ENCODE results near the gene VGLL4. TPM values are rescaled to one million over a fixed set of nuclear protein-coding genes. Genes with fewer than 3 reads are reported as not detected.
A peak's percentile ranks its signal among the peaks of the same experiment; 100 is the strongest.

VGLL4 gene
- total RNA-seq, 2 experiments from 2014 or later = 37.1 TPM

GRCh38 chr3:11589706-11590105, 54.0 kb downstream of the VGLL4 start:
- peaks cover 22% of the 10 kb centered on the region for H3K4me1 Mint-ChIP-seq (ENCODE audit: low read depth)
- H3K27ac Mint-ChIP-seq = no peak overlapping the region
- no peak overlapping the region for H3K4me3 Mint-ChIP-seq
- peaks cover 19% of the 10 kb centered on the region for H3K36me3 Mint-ChIP-seq (ENCODE audit: low read depth)
- ATAC-seq = no peak
- ChIA-PET CTCF (interaction anchor here (0.8 to 1.9 kb wide), 2 partner anchors 28 to 211 kb away, joined by 3 to 4 read pairs; no protein-coding TSS in a partner anchor), POLR2A (interaction anchor here (1.0 kb wide), 2 partner anchors 11 to 54 kb away, joined by 3 read pairs; partner anchors contain the start of gene VGLL4)
- DNase-seq = no peak
- no peaks in the 10 kb centered on the region for H3K27me3 Mint-ChIP-seq (ENCODE audit: low read depth)
- no peaks in the 10 kb centered on the region for H3K9me3 Mint-ChIP-seq (ENCODE audit: insufficient read depth)

- ATAC-seq = no peak
- peaks cover 24% of the 10 kb centered on the region for H3K4me1 Mint-ChIP-seq (ENCODE audit: low read depth)
These were observed 55.0 kb downstream of the VGLL4 start for GRCh38 chr3:11588755-11589154.

GRCh38 chr3:11588338-11588737, 55.4 kb downstream of the VGLL4 start:
- Mint-ChIP-seq H3K4me1 (ENCODE audit: low read depth) (peaks cover 24% of the 10 kb centered on the region), H3K27ac (peak overlapping the region; percentile 27), H3K9me3 (ENCODE audit: insufficient read depth) (no peaks in the 10 kb centered on the region), H3K27me3 (ENCODE audit: low read depth) (no peaks in the 10 kb centered on the region), H3K36me3 (ENCODE audit: low read depth) (peaks cover 10% of the 10 kb centered on the region), H3K4me3 (no peak overlapping the region)
- POLR2A ChIA-PET = no interaction called here
- DNase-seq (no peak), ATAC-seq (no peak)
- CTCF ChIA-PET = no interaction called here

More at GRCh38 chr3:11588755-11589154, 55.0 kb downstream of the VGLL4 start:
- POLR2A ChIA-PET = interaction anchor here (1.0 kb wide), 1 partner anchor 12 kb away, joined by 3 read pairs; no protein-coding TSS in a partner anchor
- CTCF ChIA-PET = interaction anchor here (1.9 kb wide), 1 partner anchor 210 kb away, joined by 4 read pairs; no protein-coding TSS in a partner anchor
- peaks cover 13% of the 10 kb centered on the region for H3K36me3 Mint-ChIP-seq (ENCODE audit: low read depth)
- H3K27ac Mint-ChIP-seq = peak overlapping the region; percentile 27
- no peak overlapping the region for H3K4me3 Mint-ChIP-seq
- DNase-seq = no peak
- H3K27me3 Mint-ChIP-seq (ENCODE audit: low read depth) = no peaks in the 10 kb centered on the region
- H3K9me3 Mint-ChIP-seq (ENCODE audit: insufficient read depth) = no peaks in the 10 kb centered on the region

DNA sequence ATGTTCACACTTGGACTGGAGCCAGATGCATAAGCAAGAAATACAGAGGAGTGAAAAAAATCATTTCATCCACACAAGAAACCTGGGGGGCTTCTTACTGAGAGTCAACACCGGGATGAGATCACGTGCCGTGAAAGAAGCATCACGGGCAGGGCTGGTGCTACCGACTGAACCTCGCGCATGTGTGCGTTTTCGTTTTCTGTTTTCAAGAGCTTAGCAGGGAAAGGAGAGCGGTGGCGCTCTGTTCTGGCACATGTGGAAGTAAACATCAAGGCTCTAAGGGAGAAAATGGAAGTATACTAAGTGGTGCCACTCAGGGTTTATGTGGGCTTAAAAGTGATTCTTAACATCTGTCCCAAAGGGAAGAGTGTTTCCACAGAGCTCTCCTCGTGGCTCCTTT, 55.9 kb downstream of the VGLL4 start:
- no peak overlapping the region for H3K4me3 Mint-ChIP-seq
- H3K36me3 Mint-ChIP-seq (ENCODE audit: low read depth) = peaks cover 9% of the 10 kb centered on the region
- H3K9me3 Mint-ChIP-seq (ENCODE audit: insufficient read depth) = no peaks in the 10 kb centered on the region
- DNase-seq = no peak
- no peak overlapping the region for H3K27ac Mint-ChIP-seq
- CTCF ChIA-PET = no interaction called here
- no peaks in the 10 kb centered on the region for H3K27me3 Mint-ChIP-seq (ENCODE audit: low read depth)
- H3K4me1 Mint-ChIP-seq (ENCODE audit: low read depth) = peaks cover 27% of the 10 kb centered on the region
- no peak for ATAC-seq
- POLR2A ChIA-PET = no interaction called here

GRCh38 chr3:11584570-11584969, 59.1 kb downstream of the VGLL4 start:
- ChIA-PET CTCF (no interaction called here), POLR2A (no interaction called here)
- Mint-ChIP-seq H3K27ac (no peak overlapping the region), H3K4me3 (no peak overlapping the region), H3K36me3 (ENCODE audit: low read depth) (peaks cover 13% of the 10 kb centered on the region), H3K9me3 (ENCODE audit: insufficient read depth) (no peaks in the 10 kb centered on the region), H3K27me3 (ENCODE audit: low read depth) (no peaks in the 10 kb centered on the region), H3K4me1 (ENCODE audit: low read depth) (peaks cover 42% of the 10 kb centered on the region)
- ATAC-seq (no peak), DNase-seq (no peak)

GRCh38 chr3:11583638-11584046, 60.1 kb downstream of the VGLL4 start:
- DNase-seq (no peak), ATAC-seq (no peak)
- no peaks in the 10 kb centered on the region for H3K27me3 Mint-ChIP-seq (ENCODE audit: low read depth)
- no peak overlapping the region for H3K27ac Mint-ChIP-seq
- POLR2A ChIA-PET = no interaction called here
- CTCF ChIA-PET = no interaction called here
- H3K4me1 Mint-ChIP-seq (ENCODE audit: low read depth) = peaks cover 32% of the 10 kb centered on the region
- no peaks in the 10 kb centered on the region for H3K9me3 Mint-ChIP-seq (ENCODE audit: insufficient read depth)
- H3K4me3 Mint-ChIP-seq = no peak overlapping the region
- peaks cover 10% of the 10 kb centered on the region for H3K36me3 Mint-ChIP-seq (ENCODE audit: low read depth)

DNA sequence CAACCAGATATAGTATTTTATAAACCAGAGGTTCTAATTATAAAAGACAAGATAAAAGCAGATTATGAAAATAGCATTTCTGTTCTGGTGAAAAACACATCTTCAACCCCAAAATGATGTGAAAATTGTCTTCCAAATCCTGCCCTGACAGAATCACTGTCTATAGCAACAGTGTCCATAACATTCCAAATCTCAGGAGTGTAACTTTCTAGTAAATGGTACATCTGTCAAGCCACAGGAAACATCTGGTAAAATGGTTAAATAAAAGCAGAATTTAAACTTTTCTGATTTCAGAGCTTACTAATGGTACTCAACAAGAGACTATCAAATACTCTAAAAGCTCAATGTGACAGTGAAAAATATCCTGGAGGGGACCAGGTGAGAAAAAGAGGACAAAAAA, 60.5 kb downstream of the VGLL4 start:
- ChIA-PET POLR2A (no interaction called here), CTCF (no interaction called here)
- peaks cover 28% of the 10 kb centered on the region for H3K4me1 Mint-ChIP-seq (ENCODE audit: low read depth)
- ATAC-seq = no peak
- H3K9me3 Mint-ChIP-seq (ENCODE audit: insufficient read depth) = no peaks in the 10 kb centered on the region
- H3K27ac Mint-ChIP-seq = no peak overlapping the region
- H3K27me3 Mint-ChIP-seq (ENCODE audit: low read depth) = no peaks in the 10 kb centered on the region
- no peak overlapping the region for H3K4me3 Mint-ChIP-seq
- peaks cover 10% of the 10 kb centered on the region for H3K36me3 Mint-ChIP-seq (ENCODE audit: low read depth)
- no peak for DNase-seq

GRCh38 chr3:11582191-11582968, 61.3 kb downstream of the VGLL4 start:
- Mint-ChIP-seq H3K4me3 (peak overlapping the region; percentile 1), H3K9me3 (ENCODE audit: insufficient read depth) (no peaks in the 10 kb centered on the region), H3K27me3 (ENCODE audit: low read depth) (no peaks in the 10 kb centered on the region), H3K36me3 (ENCODE audit: low read depth) (peaks cover 10% of the 10 kb centered on the region), H3K4me1 (ENCODE audit: low read depth) (peaks cover 21% of the 10 kb centered on the region), H3K27ac (peak overlapping the region; percentile 14)
- ATAC-seq (peak; percentile 30), DNase-seq (no peak)
- ChIA-PET POLR2A (no interaction called here), CTCF (no interaction called here)

GRCh38 chr3:11581237-11582190, 62.2 kb downstream of the VGLL4 start:
- POLR2A ChIA-PET = no interaction called here
- H3K36me3 Mint-ChIP-seq (ENCODE audit: low read depth) = peaks cover 7% of the 10 kb centered on the region

GRCh38 chr3:11580645-11581044, 63.1 kb downstream of the VGLL4 start:
- Mint-ChIP-seq H3K4me1 (ENCODE audit: low read depth) (peaks cover 21% of the 10 kb centered on the region), H3K36me3 (ENCODE audit: low read depth) (peaks cover 7% of the 10 kb centered on the region), H3K27me3 (ENCODE audit: low read depth) (no peaks in the 10 kb centered on the region), H3K27ac (no peak overlapping the region), H3K4me3 (no peak overlapping the region), H3K9me3 (ENCODE audit: insufficient read depth) (no peaks in the 10 kb centered on the region)
- ATAC-seq (no peak), DNase-seq (no peak)
- POLR2A ChIA-PET = no interaction called here
- CTCF ChIA-PET = no interaction called here

More at GRCh38 chr3:11581237-11582190, 62.2 kb downstream of the VGLL4 start:
- CTCF ChIA-PET = no interaction called here
- H3K4me3 Mint-ChIP-seq = no peak overlapping the region
- H3K4me1 Mint-ChIP-seq (ENCODE audit: low read depth) = peaks cover 21% of the 10 kb centered on the region
- no peak overlapping the region for H3K27ac Mint-ChIP-seq
- ATAC-seq = no peak
- no peaks in the 10 kb centered on the region for H3K9me3 Mint-ChIP-seq (ENCODE audit: insufficient read depth)
- no peaks in the 10 kb centered on the region for H3K27me3 Mint-ChIP-seq (ENCODE audit: low read depth)
- no peak for DNase-seq

- Mint-ChIP-seq H3K27me3 (ENCODE audit: low read depth) (no peaks in the 10 kb centered on the region), H3K36me3 (ENCODE audit: low read depth) (peaks cover 7% of the 10 kb centered on the region), H3K27ac (no peak overlapping the region), H3K4me1 (ENCODE audit: low read depth) (peaks cover 18% of the 10 kb centered on the region), H3K9me3 (ENCODE audit: insufficient read depth) (no peaks in the 10 kb centered on the region), H3K4me3 (no peak overlapping the region)
- no peak for DNase-seq
- CTCF ChIA-PET = no interaction called here
- POLR2A ChIA-PET = no interaction called here
- no peak for ATAC-seq
These were observed 65.5 kb downstream of the VGLL4 start for GRCh38 chr3:11578169-11578568.

GRCh38 chr3:11576453-11576852, 67.3 kb downstream of the VGLL4 start:
- ATAC-seq = no peak
- DNase-seq = no peak
- Mint-ChIP-seq H3K4me3 (no peak overlapping the region), H3K9me3 (ENCODE audit: insufficient read depth) (no peaks in the 10 kb centered on the region), H3K4me1 (ENCODE audit: low read depth) (peaks cover 2% of the 10 kb centered on the region), H3K36me3 (ENCODE audit: low read depth) (peaks cover 7% of the 10 kb centered on the region), H3K27me3 (ENCODE audit: low read depth) (no peaks in the 10 kb centered on the region), H3K27ac (no peak overlapping the region)
- ChIA-PET POLR2A (no interaction called here), CTCF (no interaction called here)

Data from activated CD8-positive, alpha-beta T cell treated with anti-CD3 and anti-CD28 coated beads, Interleukin-2, amount 10 ng/mL, durations not matched to agents 7 days and 5 days (primary cell).